ENCODE data around the gene BMP7. TPM values are rescaled to one million over a fixed set of nuclear protein-coding genes. Genes with fewer than 3 reads are reported as not detected.

Gene BMP7
- total and polyA plus RNA-seq, 2 donors (not counting 3 experiments of a cell fraction or from before 2014, with no cell fraction given): not detected

DNA sequence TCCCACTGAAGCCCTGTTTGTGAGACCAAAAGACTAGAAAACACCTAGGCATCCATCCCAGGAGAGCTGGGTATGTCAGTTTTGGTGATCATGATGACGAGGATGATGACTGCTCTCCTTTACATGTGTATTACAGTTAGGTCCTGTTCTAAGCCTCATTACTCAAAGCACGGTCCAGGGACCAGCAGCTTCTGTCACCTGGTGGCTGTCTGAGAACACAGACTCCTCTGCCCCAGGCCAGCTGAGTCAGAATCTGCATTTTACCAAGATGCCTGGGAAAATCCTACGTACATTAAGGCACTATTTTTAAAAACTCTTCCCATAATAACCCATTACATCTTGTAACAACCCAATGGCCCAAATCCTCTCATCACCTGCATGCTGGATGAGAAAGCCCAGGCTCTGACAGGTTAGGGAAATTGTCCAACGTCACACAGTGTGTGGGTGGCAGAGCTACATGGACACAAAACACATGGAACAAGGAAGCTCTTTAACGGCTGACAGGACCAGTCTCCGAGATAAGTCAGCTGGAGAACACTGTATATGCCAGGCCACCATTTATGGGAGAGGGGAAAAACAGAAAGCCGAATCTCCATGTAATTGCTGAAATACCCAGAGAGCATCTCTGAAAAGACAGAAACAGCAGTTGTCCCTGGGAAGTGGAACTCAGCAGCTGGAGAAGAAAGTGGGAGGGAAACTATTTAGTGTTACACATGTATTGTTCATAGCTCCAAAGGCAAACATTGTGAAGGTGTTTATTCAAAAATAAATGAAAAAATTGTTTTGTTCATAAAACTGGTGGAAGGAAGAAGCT lies 65.4 kb downstream of the BMP7 start:
- BruUV-seq (replicated peaks): no TSS peak
- POLR2A ChIA-PET: no interaction called here
- FAIRE-seq (no peak), DNase-seq (ENCODE audit: low read depth, low spot score) (no peak)
- Histone ChIP-seq H3K36me3 (ENCODE audit: control insufficient read depth in 2 of 2, extremely low read depth in 1 of 2, insufficient read depth in 2 of 2, low read length in 2 of 2) (no peaks in the 10 kb centered on the region), H4K20me1 (replicated peaks; ENCODE audit: control insufficient read depth, extremely low read depth, insufficient read depth, low read length) (no peaks in the 10 kb centered on the region), H3K27ac (ENCODE audit: insufficient read depth, low read depth, low read length) (no peak overlapping the region), H3K9ac (replicated peaks; ENCODE audit: extremely low read depth, insufficient read depth, low read length) (no peak overlapping the region), H3K27me3 (ENCODE audit: control insufficient read depth in 2 of 2, insufficient read depth in 2 of 2, low read length in 2 of 2) (no peaks in the 10 kb centered on the region), H3K4me3 (replicated peaks in 1 of 3; ENCODE audit: insufficient read depth in 1 of 3, low read depth in 1 of 3, low read length in 3 of 3) (no peak overlapping the region), H3K4me2 (ENCODE audit: insufficient read depth, low read length) (no peak overlapping the region), H3K9me1 (replicated peaks; ENCODE audit: control insufficient read depth, extremely low read depth, insufficient read depth, low read length) (no peaks in the 10 kb centered on the region), H3K4me1 (ENCODE audit: control insufficient read depth, extremely low read depth, insufficient read depth, low read length) (no peaks in the 10 kb centered on the region), H2AFZ (ENCODE audit: low read depth, low read length) (no peak overlapping the region), H3K79me2 (ENCODE audit: control insufficient read depth, insufficient read depth, low read length) (no peaks in the 10 kb centered on the region), H3K9me3 (replicated peaks; ENCODE audit: control insufficient read depth, insufficient read depth, low read length) (no peaks in the 10 kb centered on the region)
- CTCF ChIA-PET: no interaction called here
- intact Hi-C loops (cut with micrococcal nuclease): no loop called here
- dilution Hi-C loops (cut with MboI; ENCODE audit: extremely low pct_ligation_motif_present, low sequenced_read_pairs): no loop called here
- no peak for TF ChIP-seq JUN (IDR thresholded peaks at IDR 0.05; ENCODE audit: borderline replicate concordance, insufficient read depth, insufficient read length, low read depth)
- TF ChIP-seq, protein P1, sequence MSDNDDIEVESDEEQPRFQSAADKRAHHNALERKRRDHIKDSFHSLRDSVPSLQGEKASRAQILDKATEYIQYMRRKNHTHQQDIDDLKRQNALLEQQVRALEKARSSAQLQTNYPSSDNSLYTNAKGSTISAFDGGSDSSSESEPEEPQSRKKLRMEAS (IDR thresholded peaks at IDR 0.05; ENCODE audit: insufficient read depth, insufficient read length): no peak
- no peak for TF ChIP-seq GATA2 (IDR thresholded peaks at IDR 0.05; ENCODE audit: insufficient read depth, insufficient read length, low read depth, low read length)
- no peak for TF ChIP-seq FOS (IDR thresholded peaks at IDR 0.05; ENCODE audit: borderline replicate concordance, insufficient read depth, low read length)
- TF ChIP-seq MYC (IDR thresholded peaks at IDR 0.05; ENCODE audit: low read depth, low read length): no peak
- TF ChIP-seq, protein P2, sequence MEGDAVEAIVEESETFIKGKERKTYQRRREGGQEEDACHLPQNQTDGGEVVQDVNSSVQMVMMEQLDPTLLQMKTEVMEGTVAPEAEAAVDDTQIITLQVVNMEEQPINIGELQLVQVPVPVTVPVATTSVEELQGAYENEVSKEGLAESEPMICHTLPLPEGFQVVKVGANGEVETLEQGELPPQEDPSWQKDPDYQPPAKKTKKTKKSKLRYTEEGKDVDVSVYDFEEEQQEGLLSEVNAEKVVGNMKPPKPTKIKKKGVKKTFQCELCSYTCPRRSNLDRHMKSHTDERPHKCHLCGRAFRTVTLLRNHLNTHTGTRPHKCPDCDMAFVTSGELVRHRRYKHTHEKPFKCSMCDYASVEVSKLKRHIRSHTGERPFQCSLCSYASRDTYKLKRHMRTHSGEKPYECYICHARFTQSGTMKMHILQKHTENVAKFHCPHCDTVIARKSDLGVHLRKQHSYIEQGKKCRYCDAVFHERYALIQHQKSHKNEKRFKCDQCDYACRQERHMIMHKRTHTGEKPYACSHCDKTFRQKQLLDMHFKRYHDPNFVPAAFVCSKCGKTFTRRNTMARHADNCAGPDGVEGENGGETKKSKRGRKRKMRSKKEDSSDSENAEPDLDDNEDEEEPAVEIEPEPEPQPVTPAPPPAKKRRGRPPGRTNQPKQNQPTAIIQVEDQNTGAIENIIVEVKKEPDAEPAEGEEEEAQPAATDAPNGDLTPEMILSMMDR (IDR thresholded peaks at IDR 0.05; ENCODE audit: extremely low read depth in 1 of 2, insufficient read depth in 1 of 2, low read depth in 1 of 2, low read length in 2 of 2): no peak
- TF ChIP-seq EZH2 (IDR thresholded peaks at IDR 0.05; ENCODE audit: borderline replicate concordance, low read depth, low read length, severe bottlenecking): no peak

Data from endothelial cell of umbilical vein (primary cell).